PFSK-1 (cell line): Measurements from ENCODE around the gene USP31.

Source experiments
- FOXP2 ChIP-seq: optimal IDR thresholded peaks from 2 replicates; pipeline ENCODE3; 2011; ENCODE audit warnings: borderline replicate concordance, control low read depth, inconsistent platforms; ENCODE audit not compliant: insufficient read depth; ENCODE audit errors: extremely low read length, extremely low read depth
- POLR2AphosphoS5 ChIP-seq: IDR thresholded peaks from 2 replicates; pipeline ENCODE4 v1.6.1; 2012; ENCODE audit warnings: low read depth, mild to moderate bottlenecking, control low read depth, low read length, moderate library complexity
- REST ChIP-seq, 2 experiments: IDR thresholded peaks; 2 replicates each; pipeline versions ENCODE4 v1.6.1 to v1.8.0; 2011 to 2012; ENCODE audit warnings: low read depth in 2 of 2, low read length in 2 of 2, control low read depth in 1 of 2, inconsistent platforms in 1 of 2, mild to moderate bottlenecking in 1 of 2, moderate library complexity in 1 of 2; ENCODE audit not compliant: insufficient read depth in 1 of 2
- SIN3A ChIP-seq: IDR thresholded peaks from 2 replicates; pipeline ENCODE4 v1.6.1; 2012; ENCODE audit warnings: mild to moderate bottlenecking, low read length, moderate library complexity, borderline replicate concordance; ENCODE audit not compliant: insufficient read depth
- TAF1 ChIP-seq: IDR thresholded peaks from 2 replicates; pipeline ENCODE4 v1.6.1; 2012; ENCODE audit warnings: low read length, control low read depth, borderline replicate concordance; ENCODE audit not compliant: insufficient read depth

DNA sequence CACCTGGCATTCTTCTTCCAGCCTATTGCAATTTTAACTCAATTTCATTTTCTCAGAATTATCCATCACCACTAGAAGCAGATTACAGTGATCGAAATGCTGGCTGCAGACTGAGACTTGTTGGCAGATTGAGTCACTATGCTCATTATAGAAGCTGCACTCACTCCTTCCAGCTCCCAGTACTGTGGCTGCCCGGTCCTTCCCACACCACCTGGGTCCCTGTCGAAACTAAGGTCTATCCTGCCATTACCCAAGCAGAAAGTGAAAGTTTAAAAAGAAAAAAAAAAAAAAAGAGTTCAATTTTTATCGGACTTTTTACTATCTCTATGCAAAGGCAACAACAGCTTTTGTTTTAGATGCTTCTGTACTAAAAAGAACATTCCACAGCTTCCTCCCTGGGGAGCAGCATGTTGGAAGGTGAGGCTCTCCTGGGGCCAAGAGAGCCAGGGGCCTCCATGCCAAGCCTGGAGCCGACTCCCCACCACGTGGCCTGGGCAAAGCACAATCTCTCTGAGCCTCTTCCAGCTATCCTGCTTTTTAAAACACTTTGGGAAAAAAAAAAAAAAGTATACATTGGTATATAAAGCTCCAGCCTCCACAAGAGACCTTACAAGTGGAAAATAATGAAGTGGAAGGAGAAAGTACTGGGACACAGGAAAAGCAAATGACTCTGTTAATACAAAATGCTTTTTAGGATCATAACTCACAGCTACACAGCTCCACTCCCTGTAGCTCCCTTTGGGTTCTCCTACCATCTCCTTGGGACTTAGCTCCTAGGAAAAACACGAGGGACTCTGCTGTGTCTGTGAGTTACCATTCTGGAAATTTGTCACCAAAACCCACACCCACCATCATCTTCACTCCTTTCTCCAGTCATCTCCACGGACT, 77.8 kb downstream of the USP31 start:
- TF ChIP-seq REST (IDR thresholded peaks at IDR 0.05; ENCODE audit: insufficient read depth in 1 of 2, low read depth in 2 of 2, low read length in 2 of 2) (no peak), POLR2AphosphoS5 (no peak), SIN3A (no peak), TAF1 (no peak), FOXP2 (no peak)
